Measurements from ENCODE around the gene ZNF574. TPM values are rescaled to one million over a fixed set of nuclear protein-coding genes. Genes with fewer than 3 reads are reported as not detected.
A peak's percentile ranks its signal among the peaks of the same experiment; 100 is the strongest.

The ZNF574 gene
- total and polyA plus RNA-seq, 11 donors: 5.1 to 17.7 (median 8.7) TPM

GRCh38 chr19:42078058-42078457 lies 2.1 kb downstream of the ZNF574 start:
- Histone ChIP-seq H3K27ac (no peak overlapping the region), H3K4me1 (peaks cover 0 to 27% (median 17%) of the 10 kb centered on the region in 12 donors), H3K9me3 (no peaks in the 10 kb centered on the region), H3K27me3 (no peaks in the 10 kb centered on the region), H3K4me3 (no peak overlapping the region), H3K36me3 (peaks cover 2 to 48% (median 41%) of the 10 kb centered on the region in 9 donors)
- 92 to 95% (median 94%) methylated on average over 1 of the region's 1 CpG for WGBS, 4 donors
- TF ChIP-seq POLR2A (IDR thresholded peaks at IDR 0.05): no peak
- no peak for TF ChIP-seq CTCF (IDR thresholded peaks at IDR 0.05)
- DNase-seq: peak in 1 of 5 donors; percentile 13
- no peak for ATAC-seq
- intact Hi-C loops (cut with DNase I): loop anchor here in 3 of 10 donors (5.0 kb wide), 4 partner anchors 81 to 196 kb away; partner anchors contain the start of genes ARHGEF1 (in 1 of the 3), ATP1A3 (in 1 of the 3) and RABAC1 (in 1 of the 3)

GRCh38 chr19:42078538-42079275 lies 2.7 kb downstream of the ZNF574 start:
- ATAC-seq (no peak), DNase-seq (peak in 1 of 5 donors; percentile 50)
- Histone ChIP-seq H3K27ac (no peak overlapping the region), H3K9me3 (no peaks in the 10 kb centered on the region), H3K27me3 (no peaks in the 10 kb centered on the region), H3K4me3 (no peak overlapping the region), H3K36me3 (peaks cover 2 to 55% (median 41%) of the 10 kb centered on the region in 9 donors), H3K4me1 (peaks cover 0 to 27% (median 17%) of the 10 kb centered on the region in 12 donors)
- 62 to 86% (median 76%) methylated on average over 8 to 15 of the region's 15 CpGs for WGBS, 4 donors
- no peak for TF ChIP-seq POLR2A (IDR thresholded peaks at IDR 0.05)
- TF ChIP-seq CTCF (IDR thresholded peaks at IDR 0.05): no peak
- intact Hi-C loops (cut with DNase I): loop anchor here in 3 of 10 donors (5.0 kb wide), 4 partner anchors 81 to 196 kb away; partner anchors contain the start of genes ARHGEF1 (in 1 of the 3), ATP1A3 (in 1 of the 3) and RABAC1 (in 1 of the 3)

DNA sequence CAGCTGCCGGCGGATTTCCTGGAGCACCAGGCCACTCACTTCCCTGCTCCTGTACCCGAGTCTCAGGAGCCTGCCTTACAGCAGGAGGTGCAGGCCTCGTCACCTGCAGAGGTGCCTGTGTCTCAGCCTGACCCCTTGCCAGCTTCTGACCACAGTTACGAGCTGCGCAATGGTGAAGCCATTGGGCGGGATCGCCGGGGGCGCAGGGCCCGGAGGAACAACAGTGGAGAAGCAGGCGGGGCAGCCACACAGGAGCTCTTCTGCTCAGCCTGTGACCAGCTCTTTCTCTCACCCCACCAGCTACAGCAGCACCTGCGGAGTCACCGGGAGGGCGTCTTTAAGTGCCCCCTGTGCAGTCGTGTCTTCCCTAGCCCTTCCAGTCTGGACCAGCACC lies 3.3 kb downstream of the ZNF574 start:
- H3K36me3 ChIP-seq: peaks cover 2 to 56% (median 41%) of the 10 kb centered on the region in 9 donors
- DNase-seq (no peak), ATAC-seq (no peak)
- no peaks in the 10 kb centered on the region for H3K27me3 ChIP-seq
- 85 to 92% (median 88%) methylated on average over 13 to 16 of the region's 16 CpGs for WGBS, 4 donors
- no peak for TF ChIP-seq POLR2A (IDR thresholded peaks at IDR 0.05)
- no peak for TF ChIP-seq CTCF (IDR thresholded peaks at IDR 0.05)
- H3K4me3 ChIP-seq: no peak overlapping the region
- H3K27ac ChIP-seq: no peak overlapping the region
- peaks cover 0 to 27% (median 17%) of the 10 kb centered on the region in 12 donors for H3K4me1 ChIP-seq
- intact Hi-C loops (cut with DNase I): loop anchor here in 3 of 10 donors (5.0 kb wide), 4 partner anchors 82 to 197 kb away; partner anchors contain the start of genes ARHGEF1 (in 1 of the 3), ATP1A3 (in 1 of the 3) and RABAC1 (in 1 of the 3)
- no peaks in the 10 kb centered on the region for H3K9me3 ChIP-seq
